Measurements from ENCODE around the gene JARID2. TPM values are rescaled to one million over a fixed set of nuclear protein-coding genes. Genes with fewer than 3 reads are reported as not detected.

The JARID2 gene
- total RNA-seq, 4 donors from 2014 or later: 10.8 to 31.6 (median 14.3) TPM

GRCh38 chr6:15272562-15272961 is 26.7 kb downstream of the JARID2 start:
- TF ChIP-seq CTCF (IDR thresholded peaks at IDR 0.05): no peak
- no peak for ATAC-seq (ENCODE audit: low FRiP score)
- no peak for DNase-seq (ENCODE audit: low spot score)

- no peak for TF ChIP-seq CTCF (IDR thresholded peaks at IDR 0.05)
- ATAC-seq (ENCODE audit: low FRiP score): no peak
- no peak for DNase-seq (ENCODE audit: low spot score)
These were observed 29.0 kb downstream of the JARID2 start for GRCh38 chr6:15274692-15275387.

GRCh38 chr6:15276036-15276985 is 30.4 kb downstream of the JARID2 start:
- TF ChIP-seq CTCF (IDR thresholded peaks at IDR 0.05): no peak
- DNase-seq (ENCODE audit: low spot score) (no peak), ATAC-seq (ENCODE audit: low FRiP score) (no peak)

- DNase-seq (ENCODE audit: low spot score): no peak
- no peak for ATAC-seq (ENCODE audit: low FRiP score)
- TF ChIP-seq CTCF (IDR thresholded peaks at IDR 0.05): no peak
These were observed 33.3 kb downstream of the JARID2 start for GRCh38 chr6:15279047-15279661.

- DNase-seq (ENCODE audit: low spot score) (no peak), ATAC-seq (ENCODE audit: low FRiP score) (no peak)
- TF ChIP-seq CTCF (IDR thresholded peaks at IDR 0.05): no peak
These were observed 34.2 kb downstream of the JARID2 start for GRCh38 chr6:15280028-15280427.

- TF ChIP-seq CTCF (IDR thresholded peaks at IDR 0.05): no peak
- ATAC-seq (ENCODE audit: low FRiP score) (no peak), DNase-seq (ENCODE audit: low spot score) (no peak)
These were observed 35.1 kb downstream of the JARID2 start for GRCh38 chr6:15280961-15281360.
